SK-N-MC (cell line): Measurements from ENCODE around the gene RYR3.

Experiments used
- EZH2 ChIP-seq: fragments of 200-600 bp; sonication (generic); IDR thresholded peaks from one replicate; pipeline ENCODE4 v1.6.1; 2017; ENCODE audit warnings: antibody characterized with exemption
- POLR2AphosphoS5 ChIP-seq: IDR thresholded peaks from 2 replicates; pipeline ENCODE4 v1.6.1; 2012; ENCODE audit warnings: mild to moderate bottlenecking, low read depth, low read length, borderline replicate concordance

DNA sequence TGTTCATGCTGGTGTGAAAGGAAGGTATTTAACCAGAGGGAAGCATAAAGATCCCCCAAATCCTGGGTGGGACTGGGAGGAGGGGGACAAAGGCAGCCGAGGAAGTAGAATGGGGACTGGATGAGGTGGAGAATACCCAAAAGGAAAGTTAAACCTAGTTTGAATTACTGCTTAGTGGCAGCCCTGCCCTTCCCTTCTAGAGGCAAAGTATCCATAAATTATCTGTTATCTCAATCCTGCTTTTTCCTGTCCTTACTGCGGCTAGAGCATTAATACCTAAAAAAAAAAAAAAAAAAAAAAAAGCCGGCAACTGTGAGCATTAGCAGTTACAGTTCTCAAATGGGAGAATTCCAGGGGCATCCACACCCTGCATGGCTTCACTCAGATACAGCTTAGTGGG lies 139.0 kb downstream of the RYR3 start:
- TF ChIP-seq POLR2AphosphoS5 (no peak), EZH2 (no peak)
